Activated gamma-delta T cell treated with Interleukin-2 at 50 U/mL for 16 hours (primary cell): ENCODE measurements around the gene BRINP2.

Source experiments
- DNase-seq: peaks from one replicate; pipeline ENCODE4 v3.0.0-alpha.2; 2020

BRINP2 gene

DNA sequence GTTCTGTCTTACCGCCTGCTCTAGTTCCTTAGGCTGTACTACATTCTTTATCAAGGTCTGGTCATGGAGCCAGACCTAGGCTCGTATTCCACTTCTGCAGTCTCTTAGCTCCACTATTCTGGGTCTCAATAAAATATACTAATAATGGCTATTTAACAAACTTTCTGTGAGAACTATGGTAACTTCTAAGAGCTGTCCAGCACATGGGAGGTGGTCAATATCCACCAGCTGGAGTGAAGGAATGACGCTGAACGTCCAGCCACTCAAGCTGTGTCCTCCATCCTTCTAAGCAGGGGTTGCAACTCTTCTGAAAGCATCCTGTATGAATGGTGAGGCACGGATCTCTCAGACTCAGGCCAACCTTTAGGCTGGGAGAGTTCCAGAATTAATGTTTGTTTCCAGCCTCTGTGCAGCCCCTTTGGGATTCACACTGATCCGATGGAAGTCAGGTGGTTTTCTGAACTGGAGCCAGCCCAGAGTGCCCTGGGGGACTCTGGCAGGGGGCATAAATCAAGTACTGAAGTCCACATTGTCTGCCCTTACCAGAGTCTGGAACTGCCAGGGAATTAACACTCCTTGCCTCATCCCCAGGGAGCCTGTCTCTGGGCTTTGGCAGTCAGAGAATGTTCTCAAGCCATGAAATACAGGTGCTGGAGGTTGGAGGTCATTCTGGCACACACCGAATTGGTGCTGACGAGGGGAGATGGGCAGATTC, 57.4 kb downstream of the BRINP2 start:
- DNase-seq, result no peak

DNA sequence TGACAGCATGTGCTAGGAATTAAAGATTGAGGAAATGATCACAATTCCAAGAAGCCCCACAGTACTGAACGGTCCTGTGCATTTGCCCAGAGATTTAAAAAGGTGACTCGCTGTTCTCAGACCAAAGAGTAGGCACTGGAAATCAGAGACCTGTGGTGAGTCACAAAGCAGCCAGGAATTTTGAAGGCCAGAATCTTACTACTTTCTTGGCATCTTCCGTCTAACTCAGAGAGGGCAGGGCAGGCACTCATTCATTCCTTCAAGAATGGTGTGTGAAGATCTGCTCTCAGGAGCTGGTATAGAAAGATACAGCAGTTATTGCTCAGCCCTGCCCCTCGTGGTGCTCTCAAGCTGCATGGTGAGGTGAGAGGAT, 57.9 kb downstream of the BRINP2 start:
- DNase-seq, result no peak

DNA sequence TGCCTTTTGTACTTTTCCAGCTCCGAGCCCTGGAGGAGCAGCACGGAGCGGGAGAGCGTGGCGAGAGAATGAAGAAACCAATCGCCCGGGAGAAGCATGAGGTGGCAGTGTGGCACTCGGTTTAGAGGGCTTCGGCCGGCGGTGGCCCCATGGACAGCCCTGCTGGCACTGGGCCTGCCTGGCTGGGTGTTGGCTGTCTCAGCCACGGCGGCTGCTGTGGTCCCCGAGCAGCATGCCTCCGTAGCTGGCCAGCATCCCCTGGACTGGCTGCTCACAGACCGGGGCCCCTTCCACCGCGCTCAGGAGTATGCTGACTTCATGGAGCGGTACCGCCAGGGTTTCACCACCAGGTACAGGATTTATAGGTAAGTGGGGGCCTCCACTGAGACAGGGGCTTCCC, 59.0 kb downstream of the BRINP2 start:
- DNase-seq, result no peak

DNA sequence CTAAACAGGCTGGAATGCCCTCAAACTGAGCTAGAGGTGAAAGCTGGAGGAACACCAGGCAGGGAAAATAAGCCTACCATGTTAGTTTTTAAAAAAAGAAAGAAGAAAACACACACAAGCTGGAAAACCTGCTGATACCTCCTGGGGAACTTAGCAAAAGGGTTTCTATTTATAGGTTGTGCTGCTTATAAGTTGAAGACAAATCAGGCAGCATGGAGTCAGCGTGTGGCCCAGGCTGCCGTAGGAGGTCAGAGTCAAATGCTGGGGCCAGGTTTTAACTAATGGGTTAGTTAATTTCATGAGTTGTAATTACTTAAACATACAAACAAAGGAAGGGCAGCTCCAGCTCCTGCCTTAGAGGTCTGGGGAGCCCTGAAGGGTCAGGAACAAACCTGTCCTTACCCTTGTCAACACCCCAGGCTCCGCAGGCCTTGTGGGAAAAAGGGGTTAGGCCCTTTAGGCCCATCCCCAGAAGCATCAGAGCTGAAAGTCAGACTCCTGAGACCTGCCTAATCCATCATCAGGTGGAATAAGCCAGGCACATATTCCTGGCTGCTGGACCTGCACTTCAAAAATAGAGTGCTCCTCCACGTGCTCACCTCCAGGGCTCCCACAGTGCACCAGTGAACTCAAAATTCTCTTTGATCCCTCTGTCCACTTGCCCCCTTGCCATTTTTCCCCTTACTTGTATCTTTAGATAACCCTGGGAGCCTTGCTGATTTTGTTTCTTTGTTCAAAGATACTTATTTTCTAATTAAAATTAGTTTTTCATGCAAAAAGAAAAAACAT, 59.7 kb downstream of the BRINP2 start:
- no peak for DNase-seq

DNA sequence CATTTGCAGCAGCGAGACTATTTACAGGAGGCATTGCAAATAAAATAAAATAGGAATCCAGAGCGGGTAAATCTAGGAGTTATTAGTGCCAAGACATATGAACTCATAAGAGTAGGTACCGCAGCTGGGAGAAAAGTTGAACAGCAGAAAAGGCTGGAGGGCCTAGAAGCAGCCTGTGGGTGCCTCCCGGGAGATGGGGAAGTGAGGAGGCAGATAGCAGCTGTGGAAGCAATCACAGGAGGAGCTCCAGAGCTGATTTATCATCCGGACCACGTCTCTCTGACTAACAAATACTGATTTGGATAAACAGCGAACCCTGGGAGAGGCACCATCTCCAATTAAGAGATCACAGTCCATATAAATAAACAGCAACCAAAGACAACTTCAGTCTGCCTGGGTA, 64.6 kb downstream of the BRINP2 start:
- no peak for DNase-seq

DNA sequence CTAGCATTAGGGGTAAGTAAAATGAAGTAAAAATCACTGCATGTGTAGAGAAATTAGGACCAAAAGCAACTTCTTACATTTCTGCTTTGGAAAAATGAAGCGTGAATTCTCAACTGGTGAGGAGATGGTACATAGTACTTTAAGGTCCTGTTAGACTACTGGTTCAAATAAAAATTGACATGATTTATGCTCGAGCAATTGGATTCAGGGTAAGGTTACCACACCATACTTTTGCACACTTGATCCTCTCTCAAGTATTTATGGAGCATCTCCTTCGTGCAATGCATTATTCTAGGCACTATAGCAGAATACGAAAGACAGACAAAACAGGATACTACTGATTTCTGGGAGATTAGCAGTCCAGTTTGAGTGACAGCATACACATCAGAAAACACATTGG, 66.2 kb downstream of the BRINP2 start:
- DNase-seq, result no peak

DNA sequence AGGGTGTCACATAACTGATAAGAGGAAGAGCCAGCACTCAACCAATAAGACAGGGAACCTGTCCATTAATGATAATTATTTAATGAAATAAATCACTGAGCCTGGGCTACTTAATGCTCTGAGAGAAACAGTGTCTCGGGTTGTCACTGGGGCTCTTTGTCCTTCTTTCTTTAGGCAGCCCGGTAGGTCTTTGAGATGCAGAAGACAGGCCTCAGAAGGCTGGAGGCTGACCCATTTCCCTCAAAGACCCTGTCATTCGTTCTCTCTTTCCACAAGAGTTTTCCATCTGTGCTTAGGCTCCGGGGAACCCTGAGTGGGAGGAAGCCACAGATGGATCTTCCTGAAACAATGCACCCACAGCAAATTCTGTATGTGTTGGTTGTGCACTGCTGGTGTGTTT, 68.2 kb downstream of the BRINP2 start:
- no peak for DNase-seq

DNA sequence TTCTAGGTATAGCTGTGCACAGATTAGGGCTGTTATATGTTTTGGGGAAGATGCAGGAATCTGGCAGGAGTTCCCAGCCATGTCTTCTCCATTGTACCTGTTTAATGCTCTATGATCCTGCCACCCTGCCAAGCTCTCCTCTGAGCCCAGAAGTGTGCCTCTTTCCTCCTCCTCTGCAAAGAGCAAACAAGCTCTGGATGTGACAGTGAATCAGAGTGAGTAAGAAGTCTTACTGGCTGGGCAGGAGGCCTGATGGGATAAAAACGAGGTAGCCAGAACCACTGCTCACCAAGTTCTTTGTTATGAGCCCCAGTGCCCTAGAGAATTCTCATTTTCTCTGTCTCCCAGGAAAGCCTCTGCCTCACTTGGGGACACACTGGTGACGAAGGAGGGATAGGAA, 69.0 kb downstream of the BRINP2 start:
- no peak for DNase-seq

DNA sequence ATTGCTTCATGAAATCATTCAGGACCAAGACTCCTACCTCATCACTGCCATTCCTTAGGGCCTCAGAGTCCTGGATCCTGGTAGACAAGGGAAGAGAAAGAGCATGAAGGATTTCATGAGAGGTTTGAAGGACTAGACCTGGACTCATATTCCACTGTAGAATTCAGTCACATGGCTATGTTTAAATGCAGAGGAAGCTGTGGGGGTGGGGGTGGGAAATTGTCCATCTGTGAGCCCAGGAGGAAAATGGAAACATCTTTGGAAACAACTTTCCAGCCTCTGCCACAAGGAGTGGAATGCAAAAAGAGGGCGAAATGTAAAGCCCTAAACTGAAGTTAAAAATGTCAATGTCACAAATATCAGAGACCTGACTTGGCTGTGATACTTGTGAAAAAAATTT, 73.0 kb downstream of the BRINP2 start:
- no peak for DNase-seq

DNA sequence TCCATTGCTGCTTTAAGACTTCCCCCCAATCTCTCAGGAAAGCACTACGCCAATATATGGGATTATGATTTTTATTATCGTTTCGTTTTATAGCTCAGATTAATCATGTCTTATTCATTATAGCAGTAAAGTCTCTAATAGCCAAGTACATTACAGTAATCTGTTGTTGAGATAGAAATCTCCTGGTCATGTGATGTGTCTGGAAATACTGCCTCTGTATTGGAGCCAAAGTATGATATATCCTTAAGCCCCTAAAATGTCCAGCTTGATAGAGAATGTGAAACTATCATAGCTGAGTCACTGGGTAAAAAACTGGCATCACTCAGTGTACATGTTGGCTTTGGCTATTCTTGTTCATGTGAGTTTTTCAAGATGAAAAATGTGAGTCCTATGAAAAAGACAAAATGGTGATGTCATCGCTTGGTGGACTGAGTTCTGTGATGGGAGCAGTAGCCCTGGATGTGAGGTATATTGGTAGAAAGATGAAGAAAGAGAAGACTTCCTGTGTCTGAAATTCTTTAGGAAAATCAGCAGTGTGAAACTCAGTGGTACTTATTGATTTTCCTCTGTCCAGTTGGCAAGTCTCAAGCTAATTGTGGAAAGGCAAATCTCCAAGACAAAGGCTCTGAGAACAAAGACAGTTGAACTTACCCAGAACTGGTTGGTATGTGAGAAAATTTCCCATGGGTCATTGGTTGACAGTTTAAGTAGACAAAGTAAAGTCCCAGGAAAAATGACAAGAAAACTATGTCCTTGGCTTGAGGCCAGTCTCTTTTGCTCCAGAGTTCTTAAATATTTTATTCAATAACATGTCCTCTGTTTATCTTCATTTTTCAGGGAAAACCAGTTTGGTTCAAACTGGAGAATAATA, 76.2 kb downstream of the BRINP2 start:
- DNase-seq, result no peak

DNA sequence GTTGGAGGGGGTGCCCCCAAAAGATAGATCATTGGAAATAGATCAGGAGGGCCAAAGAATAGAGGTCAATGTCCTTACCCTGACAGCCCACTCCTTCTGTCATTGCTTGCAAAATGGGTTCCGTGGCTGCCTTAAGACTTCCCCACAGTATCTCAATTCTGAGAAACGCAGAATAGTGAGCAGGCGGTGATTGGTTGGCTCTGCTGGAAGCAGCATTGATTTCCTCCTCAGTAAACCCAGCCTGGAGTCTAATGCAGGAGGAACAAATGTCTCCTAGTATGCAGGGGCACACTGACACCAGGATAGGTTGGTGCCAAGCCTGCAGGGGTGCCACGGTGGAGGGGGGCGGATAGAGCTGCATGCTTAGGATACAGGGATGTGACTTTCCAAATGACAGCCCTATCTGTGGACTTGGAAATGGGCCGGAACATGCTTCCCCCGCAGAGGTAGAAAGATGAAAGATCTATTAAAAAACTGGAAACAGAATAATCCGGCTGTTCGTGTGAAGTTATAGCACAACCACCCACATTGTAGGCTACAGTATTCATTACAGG, 76.9 kb downstream of the BRINP2 start:
- DNase-seq, result no peak

DNA sequence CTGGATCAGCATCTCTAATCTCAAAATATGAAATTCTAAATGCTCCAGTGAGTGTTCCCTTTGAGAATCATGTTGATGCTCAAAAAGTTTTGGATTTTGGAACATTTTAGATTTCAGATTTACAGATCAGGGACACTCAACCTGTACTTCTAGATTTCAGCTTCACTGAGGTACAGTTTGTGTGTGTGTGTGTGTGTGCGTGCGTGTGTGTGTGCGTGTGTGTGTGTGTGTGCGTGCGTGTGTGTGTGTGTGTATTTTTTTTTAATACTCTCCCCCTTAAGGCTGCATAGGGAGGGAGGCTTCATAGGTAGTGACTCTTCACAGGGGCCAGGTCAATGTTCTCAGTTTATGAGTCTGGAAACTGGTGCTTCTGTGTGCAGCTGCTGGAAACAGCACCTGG, 77.5 kb downstream of the BRINP2 start:
- DNase-seq, result no peak

DNA sequence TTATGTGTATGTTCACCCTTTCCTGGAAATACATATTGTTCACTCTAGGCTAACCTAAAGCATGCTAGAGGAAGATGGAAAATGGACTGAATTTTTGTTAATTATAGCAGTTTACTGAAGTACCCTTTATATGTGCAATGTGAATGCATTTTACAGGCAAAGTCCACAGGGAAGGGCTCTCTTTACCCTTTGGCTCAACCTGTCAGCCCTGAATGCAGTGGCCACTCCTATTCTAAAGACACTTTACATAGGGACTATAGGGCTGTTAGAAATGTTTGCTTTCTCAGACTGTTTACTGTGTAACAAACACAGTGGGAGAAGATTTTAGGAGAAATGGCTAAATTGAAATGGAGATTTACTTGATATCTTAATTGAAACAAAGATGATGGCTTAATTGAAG, 78.5 kb downstream of the BRINP2 start:
- DNase-seq, result no peak

DNA sequence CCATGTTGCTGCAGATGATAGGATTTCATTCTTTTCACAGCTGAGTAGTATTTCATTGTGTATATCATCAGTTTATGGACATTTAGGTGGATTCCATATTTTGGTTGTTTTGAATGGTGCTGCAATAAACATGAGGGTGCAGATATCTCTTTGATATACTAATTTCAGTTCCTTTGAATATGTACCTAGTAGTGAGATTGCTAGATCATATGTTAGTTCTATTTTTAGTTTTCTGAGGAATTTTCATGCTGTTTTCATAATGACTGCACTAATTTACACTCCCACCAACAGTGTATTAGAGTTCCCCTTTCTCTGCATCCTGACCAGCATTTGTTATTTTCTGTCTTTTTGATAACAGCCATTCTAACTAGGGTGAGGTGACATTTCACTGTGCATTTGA, 82.1 kb downstream of the BRINP2 start:
- DNase-seq, result no peak

DNA sequence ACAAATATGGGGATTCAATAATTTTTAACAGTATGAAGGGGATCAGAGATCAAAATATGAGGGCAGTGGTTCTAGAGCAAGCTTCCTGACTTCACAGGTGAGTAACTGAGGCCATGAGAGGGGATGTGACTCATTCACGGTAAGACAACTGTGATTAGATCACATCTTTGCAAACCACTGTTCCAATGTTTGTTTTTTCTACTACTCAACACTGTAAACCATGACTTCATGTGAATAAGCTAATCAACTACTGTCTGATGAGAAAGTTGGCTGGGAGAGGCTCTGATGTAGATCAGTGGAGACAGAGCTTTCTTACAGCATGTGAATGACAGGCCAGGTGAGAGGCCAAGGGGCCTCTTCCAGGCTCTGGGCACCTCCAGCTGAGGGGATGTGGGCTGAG, 84.7 kb downstream of the BRINP2 start:
- no peak for DNase-seq

DNA sequence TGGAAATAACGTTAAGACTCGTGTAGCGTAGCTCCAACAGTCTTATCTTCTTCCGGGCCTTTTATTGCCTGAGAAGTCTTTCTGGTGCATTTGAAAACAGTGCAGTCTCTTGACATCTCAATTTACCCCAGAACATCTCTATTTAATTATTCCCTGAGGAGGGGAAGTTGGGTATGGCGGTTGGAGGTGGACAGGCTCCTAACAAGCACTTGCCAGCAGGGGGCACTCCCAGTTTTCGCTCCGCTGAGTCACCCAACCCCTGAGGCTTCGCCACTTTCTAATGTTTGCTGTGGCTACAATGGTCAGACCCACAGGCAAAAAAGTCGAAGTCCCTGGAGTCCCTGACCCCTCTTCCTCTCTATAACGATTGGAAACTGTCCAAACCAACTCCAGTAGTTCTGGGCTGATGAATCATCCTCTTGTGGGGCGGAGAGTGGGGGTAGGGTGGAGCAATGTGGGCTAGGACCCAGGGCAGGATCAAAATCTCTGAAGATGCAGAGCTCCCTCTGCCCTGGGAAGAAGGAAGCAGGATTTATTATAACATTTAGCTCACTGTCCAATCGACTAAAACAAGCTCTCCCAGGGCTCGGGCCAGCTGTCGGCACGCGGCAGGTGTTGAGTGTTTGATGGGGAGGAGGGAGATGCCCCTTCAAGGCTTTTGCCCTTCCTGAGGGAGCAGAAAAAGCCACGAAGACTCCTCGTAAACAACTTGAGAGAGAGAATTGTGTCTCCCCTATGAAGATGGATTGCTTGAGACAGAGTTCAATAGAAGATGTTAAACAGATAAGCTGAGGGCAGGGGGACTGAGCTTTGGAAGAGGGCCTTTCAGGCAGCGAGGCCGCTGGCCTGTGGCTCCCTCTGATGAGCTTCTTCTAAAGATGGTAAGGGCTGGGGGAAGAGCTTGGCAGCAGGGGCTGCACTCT, 85.7 kb downstream of the BRINP2 start:
- no peak for DNase-seq

DNA sequence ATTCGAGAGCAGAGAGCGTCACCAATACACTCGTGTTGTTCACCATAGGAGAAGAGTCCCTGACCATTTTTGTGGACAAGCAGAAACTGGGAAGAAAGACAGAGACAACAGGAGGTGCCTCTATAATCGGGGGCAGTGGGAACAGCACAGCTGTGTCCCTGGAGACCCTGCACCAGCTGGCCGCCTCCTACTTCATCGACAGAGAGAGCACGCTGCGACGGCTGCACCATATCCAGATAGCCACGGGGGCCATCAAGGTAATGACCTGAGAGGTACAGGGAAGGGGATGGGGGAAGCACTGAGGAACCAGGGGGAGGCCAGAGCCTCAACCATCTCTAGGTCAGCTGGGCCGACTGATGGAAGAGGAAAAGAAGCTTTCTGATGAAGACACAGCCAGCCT, 86.4 kb downstream of the BRINP2 start:
- no peak for DNase-seq

DNA sequence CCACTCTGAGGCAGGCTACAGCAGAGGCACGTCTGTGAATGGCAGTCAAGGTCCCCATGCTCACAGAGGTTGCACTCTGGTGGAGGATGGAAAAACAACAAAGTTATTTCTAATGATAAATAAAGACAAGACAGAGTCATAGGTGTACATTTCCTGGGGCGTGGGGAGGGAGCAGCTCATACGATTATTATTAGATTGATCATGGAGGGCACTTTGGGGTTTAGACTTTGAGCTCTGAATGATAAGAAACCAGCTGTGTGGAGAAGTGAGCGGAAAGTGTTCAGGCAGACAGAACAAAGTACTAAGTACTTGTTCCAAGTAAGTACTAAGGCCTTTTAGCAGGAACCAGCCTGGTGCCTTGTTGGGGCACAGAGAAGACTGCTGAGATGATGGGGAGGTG, 86.8 kb downstream of the BRINP2 start:
- DNase-seq, result no peak

DNA sequence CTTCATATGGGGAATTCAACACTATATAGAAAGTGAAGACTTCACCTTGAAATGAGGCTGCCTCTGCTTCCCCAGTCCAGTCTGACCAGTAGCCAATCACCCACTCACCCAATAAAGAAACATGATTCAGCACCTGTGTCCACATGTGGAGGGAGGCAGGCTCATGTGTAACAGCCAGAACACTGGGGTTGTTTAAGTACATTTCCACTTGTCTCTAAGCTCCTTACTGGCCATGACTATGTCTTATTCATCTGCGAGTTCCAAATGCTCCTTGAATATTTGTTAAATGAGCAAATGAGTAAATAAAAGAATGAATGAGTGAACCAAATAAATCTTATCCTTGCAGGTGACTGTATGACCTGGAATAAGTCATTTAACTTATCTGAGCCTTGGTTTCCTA, 100.1 kb downstream of the BRINP2 start:
- no peak for DNase-seq

DNA sequence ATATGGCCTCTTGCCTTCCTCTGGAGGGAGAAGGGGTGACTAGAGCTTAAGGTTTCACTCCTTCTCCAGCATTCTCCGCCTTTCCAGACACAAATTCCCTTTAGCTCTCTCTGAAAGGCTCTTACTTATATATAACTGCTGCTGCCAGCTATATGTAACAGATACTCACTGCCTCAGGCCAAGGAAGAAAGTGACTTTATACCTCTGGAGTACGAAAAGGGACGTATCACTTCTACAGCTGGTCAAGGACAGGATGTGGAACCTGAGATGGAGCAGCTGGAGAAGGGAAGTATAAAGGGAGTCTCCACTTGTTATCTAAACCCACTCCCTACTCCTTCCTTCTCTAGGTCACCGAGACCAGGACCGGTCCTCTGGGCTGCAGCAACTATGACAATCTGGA, 102.4 kb downstream of the BRINP2 start:
- no peak for DNase-seq

DNA sequence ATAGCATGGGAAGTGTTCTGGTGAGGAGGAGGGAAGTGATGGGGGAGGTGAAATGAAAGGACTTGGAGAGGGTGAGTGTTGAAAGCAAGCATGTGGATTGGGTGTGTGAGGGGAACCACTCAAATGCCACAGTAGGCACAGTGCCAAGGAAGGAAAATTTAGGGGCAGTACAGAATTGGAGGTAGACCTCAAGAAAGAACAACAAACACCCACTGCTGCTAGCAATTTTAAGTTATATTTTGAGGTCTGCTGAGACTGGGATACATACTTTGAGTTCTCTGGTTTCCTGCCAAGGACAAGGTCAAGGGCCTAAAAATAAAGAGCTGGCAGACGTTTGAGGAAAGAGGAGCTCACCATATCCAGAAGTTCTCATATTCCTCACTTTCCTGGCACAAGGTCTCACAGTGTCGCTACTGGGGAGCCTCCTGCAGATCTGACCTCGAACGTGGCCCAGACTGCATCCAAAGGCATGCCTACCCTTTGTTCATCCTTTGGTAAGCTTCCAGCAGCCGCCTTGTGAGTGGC, 104.0 kb downstream of the BRINP2 start:
- no peak for DNase-seq

DNA sequence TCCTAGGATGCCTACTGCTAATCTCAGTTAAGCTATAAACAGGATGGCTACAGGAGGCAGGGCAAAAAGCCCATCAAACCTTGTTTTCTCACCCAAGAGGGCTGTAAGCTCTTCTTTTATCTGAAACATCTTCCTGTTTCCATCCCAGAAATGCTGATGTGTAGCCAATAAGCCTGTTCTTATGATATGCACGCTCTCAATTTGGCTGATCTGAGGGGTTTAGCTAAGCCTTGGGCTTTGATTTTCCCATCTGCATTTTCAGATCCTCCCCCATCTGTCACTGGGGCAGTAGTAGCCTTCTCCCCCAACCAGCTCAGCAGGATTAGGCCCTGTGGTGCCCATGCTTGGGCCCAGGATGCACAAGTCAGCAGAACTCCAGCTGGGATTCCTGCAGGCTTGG, 105.0 kb downstream of the BRINP2 start:
- no peak for DNase-seq
